ENCODE data around the gene MBIP.

Gene MBIP

GRCh38 chr14:36288496-36288895 lies 31.9 kb downstream of the MBIP start:
- H4K20me1 ChIP-seq (ENCODE audit: insufficient read depth, low read length): no peaks in the 10 kb centered on the region
- H3K4me2 ChIP-seq (ENCODE audit: low read depth, low read length): no peak overlapping the region
- no peak for DNase-seq
- no peak for TF ChIP-seq EZH2 (optimal IDR thresholded peaks at IDR 0.05; ENCODE audit: low read depth, low read length)
- no peak for TF ChIP-seq EZH2phosphoT487 (IDR thresholded peaks at IDR 0.05; ENCODE audit: low read length)
- TF ChIP-seq CTCF (IDR thresholded peaks at IDR 0.05; ENCODE audit: low read length): no peak
- H3K4me3 ChIP-seq (ENCODE audit: low read length): no peak overlapping the region
- H3K9me2 ChIP-seq (replicated peaks; ENCODE audit: insufficient read depth, low read length): no peaks in the 10 kb centered on the region
- H3K9ac ChIP-seq (ENCODE audit: low read length): no peak overlapping the region
- no peak overlapping the region for H3K27ac ChIP-seq (ENCODE audit: low read length)
- H3K9me3 ChIP-seq (replicated peaks; ENCODE audit: insufficient read depth, low read length): no peaks in the 10 kb centered on the region
- no peak overlapping the region for H2AFZ ChIP-seq (ENCODE audit: low read length)
- H3K79me2 ChIP-seq (ENCODE audit: low read length): no peaks in the 10 kb centered on the region
- no peaks in the 10 kb centered on the region for H3F3A ChIP-seq (ENCODE audit: insufficient read depth, low read length)
- H3K36me3 ChIP-seq (replicated peaks; ENCODE audit: insufficient read depth, low read length): no peaks in the 10 kb centered on the region
- H3K4me1 ChIP-seq (ENCODE audit: low read length): no peaks in the 10 kb centered on the region
- H3K27me3 ChIP-seq (replicated peaks; ENCODE audit: insufficient read depth, low read length): no peaks in the 10 kb centered on the region

GRCh38 chr14:36284971-36285595 lies 35.4 kb downstream of the MBIP start:
- no peaks in the 10 kb centered on the region for H3K4me1 ChIP-seq (ENCODE audit: low read length)
- no peaks in the 10 kb centered on the region for H3K79me2 ChIP-seq (ENCODE audit: low read length)
- no peak overlapping the region for H3K9ac ChIP-seq (ENCODE audit: low read length)
- no peaks in the 10 kb centered on the region for H3K9me2 ChIP-seq (replicated peaks; ENCODE audit: insufficient read depth, low read length)
- TF ChIP-seq CTCF (IDR thresholded peaks at IDR 0.05; ENCODE audit: low read length) (no peak), EZH2phosphoT487 (IDR thresholded peaks at IDR 0.05; ENCODE audit: low read length) (no peak), EZH2 (optimal IDR thresholded peaks at IDR 0.05; ENCODE audit: low read depth, low read length) (no peak)
- no peaks in the 10 kb centered on the region for H3K27me3 ChIP-seq (replicated peaks; ENCODE audit: insufficient read depth, low read length)
- no peaks in the 10 kb centered on the region for H3K36me3 ChIP-seq (replicated peaks; ENCODE audit: insufficient read depth, low read length)
- H3K4me2 ChIP-seq (ENCODE audit: low read depth, low read length): no peak overlapping the region
- no peak for DNase-seq
- no peak overlapping the region for H3K4me3 ChIP-seq (ENCODE audit: low read length)
- H3F3A ChIP-seq (ENCODE audit: insufficient read depth, low read length): no peaks in the 10 kb centered on the region
- H4K20me1 ChIP-seq (ENCODE audit: insufficient read depth, low read length): no peaks in the 10 kb centered on the region
- no peak overlapping the region for H2AFZ ChIP-seq (ENCODE audit: low read length)
- no peak overlapping the region for H3K27ac ChIP-seq (ENCODE audit: low read length)
- no peaks in the 10 kb centered on the region for H3K9me3 ChIP-seq (replicated peaks; ENCODE audit: insufficient read depth, low read length)

GRCh38 chr14:36281309-36281708 lies 39.1 kb downstream of the MBIP start:
- DNase-seq: no peak
- H3K79me2 ChIP-seq (ENCODE audit: low read length): no peaks in the 10 kb centered on the region
- no peaks in the 10 kb centered on the region for H3K9me2 ChIP-seq (replicated peaks; ENCODE audit: insufficient read depth, low read length)
- H3K36me3 ChIP-seq (replicated peaks; ENCODE audit: insufficient read depth, low read length): no peaks in the 10 kb centered on the region
- no peak overlapping the region for H3K9ac ChIP-seq (ENCODE audit: low read length)
- H4K20me1 ChIP-seq (ENCODE audit: insufficient read depth, low read length): no peaks in the 10 kb centered on the region
- no peak overlapping the region for H3K4me2 ChIP-seq (ENCODE audit: low read depth, low read length)
- no peak overlapping the region for H2AFZ ChIP-seq (ENCODE audit: low read length)
- no peak overlapping the region for H3K4me3 ChIP-seq (ENCODE audit: low read length)
- no peaks in the 10 kb centered on the region for H3K27me3 ChIP-seq (replicated peaks; ENCODE audit: insufficient read depth, low read length)
- H3K4me1 ChIP-seq (ENCODE audit: low read length): no peaks in the 10 kb centered on the region
- no peaks in the 10 kb centered on the region for H3K9me3 ChIP-seq (replicated peaks; ENCODE audit: insufficient read depth, low read length)
- TF ChIP-seq EZH2 (optimal IDR thresholded peaks at IDR 0.05; ENCODE audit: low read depth, low read length): no peak
- no peak for TF ChIP-seq CTCF (IDR thresholded peaks at IDR 0.05; ENCODE audit: low read length)
- H3K27ac ChIP-seq (ENCODE audit: low read length): no peak overlapping the region
- H3F3A ChIP-seq (ENCODE audit: insufficient read depth, low read length): no peaks in the 10 kb centered on the region
